Dermis microvascular lymphatic vessel endothelial cell (primary cell): ENCODE measurements around the gene NUDT3. TPM values are rescaled to one million over a fixed set of nuclear protein-coding genes. Genes with fewer than 3 reads are reported as not detected.
"Not testable (repeated sequence)": the region's sequence is repeated elsewhere in the genome, so short reads cannot be mapped to it uniquely, and the experiment has no call there.

Experiments used
- DNase-seq, 2 donors: peaks; one replicate each; pipeline versions ENCODE4 v3.0.0 to v3.0.0-alpha.2; 2010; ENCODE audit warnings: low read depth in 2 of 2
- total RNA-seq: library from RNA; depleted of rRNA; stranded (reverse); fragments of >200 nt; gene quantifications from 2 replicates; pipeline ENCODE4 v1.2.1, GENCODE V29; 2014

NUDT3 gene
- total RNA-seq, 1 donor from 2014 or later: 25.0 TPM

- DNase-seq: no peak
Observed at GRCh38 chr6:34346175-34347119, 46.0 kb downstream of the NUDT3 start.

- DNase-seq: peak in 1 of 2 donors; percentile 41
Observed at GRCh38 chr6:34343806-34344205, 48.7 kb downstream of the NUDT3 start.

- no peak for DNase-seq
Observed at GRCh38 chr6:34342247-34342646, 50.2 kb downstream of the NUDT3 start.

DNA sequence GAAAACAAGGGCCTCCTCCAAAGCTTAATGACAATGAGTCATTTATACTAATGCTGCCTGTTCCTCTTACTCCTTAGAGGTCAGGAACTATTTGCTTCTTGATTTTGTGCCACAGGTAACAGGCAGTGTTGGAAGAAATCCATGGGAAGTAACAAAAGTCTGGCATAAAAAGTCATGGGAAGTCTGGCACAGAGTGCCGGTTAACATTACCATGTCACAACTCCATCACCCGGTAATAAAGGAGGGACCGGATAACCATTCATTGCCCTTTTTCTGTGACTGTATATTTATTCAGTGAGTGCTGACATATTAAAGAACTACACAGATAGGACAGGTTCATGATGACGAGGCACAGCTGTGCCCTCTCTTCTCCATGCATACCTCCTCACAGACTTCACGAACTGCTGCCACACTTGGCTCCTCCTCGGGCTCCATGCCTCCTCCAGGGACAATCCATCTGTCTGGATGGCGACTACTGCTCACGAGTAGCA lies 50.9 kb downstream of the NUDT3 start:
- peak; percentile 45 to 87 for DNase-seq

- DNase-seq: no peak
Observed at GRCh38 chr6:34340906-34341480, 51.5 kb downstream of the NUDT3 start.

GRCh38 chr6:34340394-34340793 lies 52.1 kb downstream of the NUDT3 start:
- DNase-seq: no peak

DNA sequence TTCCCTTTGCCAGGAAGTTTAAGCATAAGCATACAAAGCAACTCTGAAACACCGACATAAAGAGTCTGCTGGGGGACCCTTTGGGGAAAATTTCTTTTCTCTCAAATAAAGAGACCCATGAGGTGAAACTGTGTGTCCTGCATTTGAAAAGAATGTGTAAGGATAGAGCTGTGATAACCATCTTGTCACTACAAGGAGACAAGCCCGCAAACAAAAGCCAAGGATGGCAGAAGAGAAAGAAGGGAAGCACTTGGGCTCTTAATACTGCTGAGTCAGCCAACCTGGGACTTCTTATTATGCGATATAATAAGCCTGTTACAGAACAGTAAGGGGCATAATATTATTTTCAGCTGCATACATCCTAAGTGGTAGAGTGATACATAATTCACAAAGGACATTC lies 52.5 kb downstream of the NUDT3 start:
- no peak for DNase-seq

- peak in 1 of 2 donors; percentile 15 for DNase-seq
Observed at GRCh38 chr6:34339432-34339831, 53.0 kb downstream of the NUDT3 start.

DNA sequence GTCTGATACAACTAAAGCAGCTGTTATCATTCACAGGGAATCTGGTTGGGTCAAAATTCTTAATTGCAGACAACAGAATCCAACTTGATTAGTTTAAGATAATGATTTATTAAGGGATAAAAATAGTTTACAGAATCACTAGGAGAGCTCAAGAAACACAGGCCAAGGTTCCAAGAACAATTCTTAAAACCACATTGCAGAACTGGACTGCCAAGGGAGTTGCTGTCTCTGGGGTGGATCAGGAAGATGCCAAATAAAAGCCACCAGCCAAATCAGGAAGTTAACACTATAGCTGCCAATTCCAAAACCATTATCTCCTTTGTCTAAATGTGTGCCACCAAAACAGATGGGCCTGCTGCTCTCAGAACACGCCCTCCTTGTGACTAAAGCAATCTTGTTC lies 53.7 kb downstream of the NUDT3 start:
- no peak for DNase-seq

- DNase-seq: no peak
Observed at GRCh38 chr6:34338377-34338776, 54.1 kb downstream of the NUDT3 start.

DNA sequence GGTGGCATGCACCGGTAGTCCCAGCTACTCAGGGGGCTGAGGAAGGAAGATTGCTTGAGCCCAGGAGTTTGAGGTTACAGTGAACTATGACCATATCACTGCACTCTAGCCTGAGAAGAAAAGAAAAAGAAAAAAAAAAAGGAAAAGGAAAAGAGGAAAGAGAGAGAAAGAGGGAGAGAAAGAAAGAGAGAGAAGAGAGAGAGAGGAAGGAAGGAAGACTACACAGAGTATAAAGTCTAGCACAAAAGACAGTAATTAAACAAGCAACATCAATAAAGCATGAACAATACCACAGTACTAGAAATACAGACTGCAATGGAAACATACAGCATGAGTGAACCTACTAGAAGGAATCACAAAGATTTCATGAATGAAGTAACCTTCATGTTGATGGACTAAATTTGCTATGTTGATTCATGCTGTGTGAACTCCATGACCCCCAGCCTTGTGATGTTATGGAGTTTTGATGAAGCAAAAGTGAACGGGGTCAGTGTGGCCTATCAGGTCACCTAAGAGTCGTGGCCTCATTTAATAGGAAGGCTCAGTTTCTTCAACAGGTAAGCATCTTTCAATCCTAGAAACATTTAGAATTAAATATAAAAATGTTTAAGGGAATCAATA lies 57.6 kb downstream of the NUDT3 start:
- DNase-seq: peak in 1 of 2 donors; percentile 20

DNA sequence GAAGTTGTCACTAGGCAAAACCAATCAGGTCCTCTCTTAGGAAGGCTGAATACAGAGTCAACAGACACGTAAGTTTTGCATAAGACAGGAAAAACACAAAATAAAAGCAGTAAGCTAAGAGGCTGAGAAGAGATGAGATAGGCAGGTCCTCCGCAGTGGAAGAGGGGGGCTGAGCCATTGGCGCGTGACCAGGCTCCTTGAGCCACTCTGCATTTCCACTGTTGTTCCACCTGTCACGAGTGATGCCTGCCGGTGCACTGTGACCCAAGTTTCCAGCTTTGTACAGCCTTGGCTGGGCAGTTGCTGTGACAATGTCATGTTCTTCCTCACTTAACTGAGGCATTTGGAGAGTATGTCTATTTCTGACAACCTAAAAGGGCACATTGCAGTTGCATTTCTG lies 58.6 kb downstream of the NUDT3 start:
- DNase-seq: no peak

DNA sequence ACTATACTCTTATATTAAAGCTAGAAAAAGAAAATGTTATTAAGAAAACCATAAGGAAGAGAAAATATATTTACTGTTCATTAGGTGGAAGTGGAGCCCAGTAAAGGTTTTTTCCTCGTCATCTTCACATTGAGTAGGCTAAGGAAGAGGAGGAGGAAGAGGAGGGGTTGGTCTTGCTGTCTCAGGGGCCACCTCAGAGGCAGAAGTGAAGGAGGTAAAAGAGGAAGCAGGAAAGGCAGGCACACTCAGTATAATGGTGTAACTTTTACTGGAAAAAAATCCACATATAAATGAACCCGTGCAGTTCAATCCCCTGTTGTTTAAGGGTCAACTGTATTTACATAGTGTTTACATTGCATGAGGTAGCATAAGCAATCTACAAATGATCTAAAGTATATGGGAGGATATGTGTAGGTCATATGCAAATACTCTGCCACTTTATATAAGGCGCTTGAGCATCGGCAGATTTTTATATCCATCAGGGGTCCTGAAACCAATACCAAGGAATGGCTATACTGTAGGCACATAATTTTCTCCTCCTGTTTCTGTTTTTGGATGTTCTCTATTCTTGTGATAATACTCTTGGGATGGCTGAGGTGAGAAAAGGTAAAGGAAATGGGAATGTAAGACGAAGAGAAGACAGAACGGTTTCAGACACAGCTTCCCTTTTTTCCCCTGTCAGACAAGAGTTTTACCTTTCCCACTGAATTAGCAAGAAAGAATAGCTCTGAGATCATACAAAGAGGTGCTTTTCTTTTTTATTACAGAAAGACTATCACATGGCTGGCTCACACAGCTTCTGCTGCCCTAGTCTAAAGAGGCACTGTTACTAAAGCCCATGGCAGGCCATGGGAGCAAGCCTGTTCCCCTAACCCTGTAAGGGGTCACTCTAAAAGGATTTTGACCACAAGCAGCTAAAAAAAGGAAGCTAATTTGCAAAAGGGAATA lies 59.9 kb downstream of the NUDT3 start:
- no peak for DNase-seq

GRCh38 chr6:34331371-34332050 lies 61.0 kb downstream of the NUDT3 start:
- peak in 1 of 2 donors; percentile 44 for DNase-seq

DNA sequence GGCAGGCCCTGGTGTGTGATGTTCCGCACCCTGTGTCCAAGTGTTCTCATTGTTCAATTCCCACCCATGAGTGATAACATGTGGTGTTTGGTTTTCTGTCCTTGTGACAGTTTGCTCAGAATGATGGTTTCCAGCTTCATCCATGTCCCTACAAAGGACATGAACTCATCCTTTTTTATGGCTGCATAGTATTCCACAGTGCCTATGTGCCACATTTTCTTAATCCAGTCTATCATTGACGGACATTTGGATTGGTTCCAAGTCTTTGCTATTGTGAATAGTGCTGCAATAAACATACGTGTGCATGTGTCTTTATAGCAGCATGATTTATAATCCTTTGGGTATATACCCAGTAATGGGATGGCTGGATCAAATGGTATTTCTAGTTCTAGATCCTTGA lies 62.7 kb downstream of the NUDT3 start:
- DNase-seq: not testable (repeated sequence)

GRCh38 chr6:34328969-34329368 lies 63.5 kb downstream of the NUDT3 start:
- no peak for DNase-seq

DNA sequence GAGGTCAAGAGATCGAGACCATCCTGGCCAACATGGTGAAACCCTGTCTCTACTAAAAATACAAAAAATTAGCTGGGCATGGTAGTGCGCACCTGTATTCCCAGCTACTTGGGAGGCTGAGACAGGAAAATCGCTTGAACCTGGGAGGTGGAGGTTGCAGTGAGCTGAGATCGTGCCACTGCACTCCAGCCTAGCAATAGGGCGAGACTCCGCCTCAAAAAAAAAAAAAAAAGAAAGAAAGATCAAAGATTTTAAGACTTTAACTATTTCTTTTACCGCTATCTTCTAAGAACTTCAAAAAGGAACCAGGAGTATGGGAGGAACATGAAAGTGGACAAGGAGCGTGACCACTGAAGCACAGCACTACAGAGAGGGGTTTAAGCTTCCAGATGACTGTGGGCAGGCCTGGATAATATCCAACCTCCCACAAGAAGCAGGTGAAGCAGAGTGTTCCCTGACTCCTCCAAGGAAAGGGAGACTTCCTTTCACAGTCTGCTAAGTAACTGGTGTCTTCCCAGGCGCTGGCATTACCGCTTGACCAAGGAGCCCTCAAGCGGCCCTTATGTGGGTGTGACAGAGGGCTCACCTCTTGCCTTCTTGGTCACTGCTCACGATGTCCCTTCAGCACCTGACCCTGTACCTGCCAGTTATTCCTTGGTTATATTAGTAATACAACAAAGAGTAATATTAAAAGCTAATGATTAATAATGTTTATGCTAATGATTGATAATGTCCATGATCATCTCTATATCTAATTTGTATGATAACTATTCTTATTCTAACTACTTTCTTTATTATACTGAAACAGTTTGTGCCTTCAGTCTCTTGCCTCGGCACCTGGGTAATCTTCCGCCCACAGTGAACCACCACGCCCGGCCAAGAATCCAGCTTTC lies 64.9 kb downstream of the NUDT3 start:
- not testable (repeated sequence) for DNase-seq

DNA sequence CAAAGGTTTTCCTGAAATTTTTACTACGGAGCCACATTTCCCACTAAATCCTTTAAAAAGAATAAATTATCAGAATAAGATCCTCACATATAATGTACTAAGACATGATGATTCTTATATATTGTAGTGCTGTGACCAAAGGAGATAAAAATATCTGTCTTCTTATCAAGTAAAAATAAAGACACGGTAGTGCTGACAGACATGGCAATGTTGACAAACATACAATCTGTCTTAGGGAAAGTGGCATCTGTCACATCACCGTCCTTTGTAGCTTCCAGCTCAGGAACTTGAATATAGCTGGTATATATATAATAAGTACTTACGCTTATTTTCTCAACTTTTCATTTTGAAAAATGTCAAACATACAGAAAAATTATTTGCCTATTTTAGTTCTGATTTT lies 66.8 kb downstream of the NUDT3 start:
- DNase-seq: no peak

DNA sequence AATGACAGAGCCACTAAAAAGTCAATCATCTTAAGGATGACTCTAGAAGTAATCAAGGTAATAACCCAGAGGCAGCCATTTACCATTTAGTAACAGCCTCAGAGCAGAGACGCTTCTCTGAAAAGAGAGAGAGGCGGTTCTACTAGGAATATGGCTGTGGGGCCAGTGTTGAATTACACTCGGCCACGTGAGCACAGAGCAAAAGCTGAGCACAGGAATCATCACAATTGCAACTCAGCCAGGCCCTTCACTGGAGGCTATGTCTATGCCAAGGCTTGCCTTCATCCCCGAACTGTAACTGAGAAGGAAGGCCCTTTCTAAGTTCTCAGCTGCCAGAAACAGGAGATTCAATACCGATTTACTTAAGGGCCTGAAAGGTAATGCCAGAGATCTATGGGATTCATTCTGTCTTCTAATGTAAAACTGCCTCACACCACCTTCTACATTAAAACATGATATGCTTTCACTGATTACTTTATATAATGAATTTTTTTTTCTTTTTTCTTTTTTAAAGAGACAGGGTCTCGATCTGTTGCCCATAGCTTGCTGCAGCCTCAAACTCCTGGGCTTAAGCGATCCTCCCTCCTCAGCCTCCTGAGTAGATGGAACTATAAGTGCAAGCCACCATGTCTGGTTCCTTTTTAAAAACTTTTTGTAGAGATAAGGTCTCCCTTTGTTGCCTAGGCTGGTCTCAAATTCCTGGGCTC lies 67.6 kb downstream of the NUDT3 start:
- no peak for DNase-seq
